NCI-H1417 (cell line): Measurements from ENCODE around the gene B3GNT3.

Experiments
- DNase-seq, 3 experiments: peaks; one replicate each; lab custom pipeline; 2025; lab: John Stamatoyannopoulos, UW

B3GNT3 gene

DNA sequence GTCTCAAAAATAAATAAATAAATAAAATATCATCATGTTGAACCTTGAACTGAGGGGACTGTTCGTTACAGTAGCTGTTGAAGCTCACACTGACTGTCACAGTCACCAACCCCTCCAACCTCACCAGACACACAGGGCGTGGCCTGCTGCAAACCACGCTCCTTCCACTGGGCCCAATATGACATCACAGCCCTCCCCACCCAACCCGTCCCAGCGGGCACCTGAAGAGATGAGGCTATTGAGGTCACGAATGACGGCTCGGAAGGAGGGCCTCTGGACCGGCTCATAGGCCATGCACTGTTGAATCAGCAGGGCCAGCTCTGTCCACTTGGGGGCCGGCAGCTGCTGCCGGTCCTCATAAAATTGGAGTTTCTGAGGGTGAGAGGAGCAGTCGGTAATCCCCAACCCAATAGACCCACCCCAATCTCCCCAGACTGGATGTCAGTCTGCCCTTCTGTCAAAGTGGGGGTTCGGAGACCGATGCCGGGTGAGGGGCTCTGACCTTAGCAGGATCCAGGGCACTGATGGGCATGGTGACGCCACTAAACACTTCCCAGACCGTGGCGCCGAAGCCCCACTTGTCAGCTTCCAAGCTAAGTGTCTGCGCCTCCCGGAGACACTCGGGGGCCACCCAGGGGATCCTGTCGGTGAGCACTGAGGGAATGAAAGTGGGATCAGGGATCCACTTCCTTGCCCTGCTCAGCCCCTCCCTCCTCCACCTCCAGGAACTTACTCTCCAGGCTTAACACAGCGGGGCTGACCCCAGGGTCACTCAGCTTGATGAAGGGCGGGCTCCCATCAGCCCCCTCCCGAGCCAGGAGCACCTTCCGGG, 39.6 kb downstream of the B3GNT3 start:
- DNase-seq, result no peak

DNA sequence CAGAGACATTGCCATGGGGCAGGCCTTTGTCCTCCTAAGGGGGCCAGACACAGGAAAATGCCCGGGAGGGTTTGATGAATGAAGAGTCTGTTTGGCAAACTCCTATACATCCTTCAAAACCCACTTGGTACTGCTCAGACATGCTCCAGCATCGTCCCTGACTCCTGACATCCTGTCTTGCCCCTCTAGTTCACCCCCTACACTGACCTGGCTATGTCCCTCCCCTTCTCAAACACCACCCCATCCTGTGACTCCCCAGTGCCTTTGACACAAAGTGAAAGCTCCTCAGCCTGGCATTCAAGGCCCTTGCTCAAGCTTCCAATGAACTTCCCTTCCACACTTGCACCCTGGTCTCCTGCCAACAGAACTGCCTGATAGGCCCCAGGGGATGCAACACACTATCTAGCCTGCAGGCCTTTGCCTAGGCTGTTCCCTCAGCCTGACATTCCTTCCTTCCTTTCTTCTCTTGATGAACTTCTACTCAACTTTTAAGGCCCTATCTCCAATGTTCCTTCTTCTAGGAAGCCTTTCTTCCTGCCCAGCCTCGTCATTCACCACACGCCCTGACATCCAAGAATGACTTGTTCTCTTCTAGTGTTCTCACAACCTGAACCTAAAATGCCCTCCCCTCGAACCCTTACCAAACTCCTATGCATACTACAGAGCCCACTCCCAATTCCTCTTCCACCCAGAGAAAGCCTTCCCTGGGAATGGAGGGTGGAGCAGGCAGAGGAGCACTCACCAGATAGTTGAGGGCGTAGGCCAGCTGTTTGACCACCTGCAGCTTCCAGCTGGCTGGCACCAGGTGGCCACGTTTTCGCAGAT, 40.5 kb downstream of the B3GNT3 start:
- no peak for DNase-seq

DNA sequence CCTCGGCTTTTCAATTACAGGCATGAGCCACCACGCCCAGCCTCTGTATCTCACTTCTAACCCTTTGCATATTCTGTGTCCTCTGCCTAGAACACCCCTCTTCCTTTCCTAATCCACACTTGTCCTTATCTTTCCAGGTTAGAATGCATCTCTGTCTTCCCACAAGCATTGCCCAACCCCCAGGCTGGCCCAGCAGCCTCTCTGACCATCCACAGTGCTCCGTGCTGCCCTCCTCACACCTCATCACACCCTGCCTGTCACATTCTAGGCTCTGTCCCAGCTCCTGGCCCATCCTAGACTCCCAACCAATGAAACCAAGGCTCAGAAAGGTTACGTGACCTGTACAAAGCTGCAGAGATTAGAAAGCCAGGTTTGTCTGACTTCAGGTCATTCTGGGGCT, 41.6 kb downstream of the B3GNT3 start:
- DNase-seq, result no peak

DNA sequence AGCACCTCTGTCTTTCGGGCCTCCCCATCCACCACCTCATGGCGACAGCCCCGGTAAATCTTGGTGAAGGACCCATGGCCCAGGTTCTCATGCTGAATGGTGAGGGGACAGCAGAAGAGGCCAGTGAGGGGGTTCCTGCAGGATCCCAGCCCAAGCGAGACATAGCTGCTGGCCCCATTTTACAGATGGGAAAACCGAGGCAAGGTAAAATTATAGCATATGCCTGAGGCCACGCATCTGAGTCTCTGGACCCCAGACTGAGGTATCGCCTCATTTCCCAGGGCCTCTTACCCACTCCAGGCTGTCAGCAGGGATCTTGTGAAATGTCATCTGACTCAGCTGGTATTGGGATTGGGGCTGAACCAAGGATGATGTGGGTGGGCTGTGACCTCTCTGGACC, 43.0 kb downstream of the B3GNT3 start:
- DNase-seq, result no peak

DNA sequence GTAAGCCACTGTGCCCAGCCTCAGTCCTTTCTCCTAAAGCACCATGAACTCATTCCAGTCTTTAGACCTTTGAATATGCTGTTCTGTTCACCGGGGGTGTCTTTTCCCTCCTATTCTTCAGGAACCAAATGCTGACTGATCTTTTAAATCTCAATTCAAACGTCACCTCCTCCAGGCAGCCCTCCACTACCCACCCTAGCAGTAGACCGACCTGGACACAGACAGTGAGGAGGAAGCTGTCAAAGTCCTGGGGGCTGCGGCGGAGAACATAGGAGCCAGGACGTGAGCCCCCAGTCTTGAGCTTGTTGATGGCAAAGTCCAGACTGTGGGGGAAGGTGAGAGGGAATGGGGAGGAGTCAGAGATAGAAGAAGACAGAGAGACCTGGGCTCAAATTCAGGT, 45.1 kb downstream of the B3GNT3 start:
- DNase-seq, result no peak

DNA sequence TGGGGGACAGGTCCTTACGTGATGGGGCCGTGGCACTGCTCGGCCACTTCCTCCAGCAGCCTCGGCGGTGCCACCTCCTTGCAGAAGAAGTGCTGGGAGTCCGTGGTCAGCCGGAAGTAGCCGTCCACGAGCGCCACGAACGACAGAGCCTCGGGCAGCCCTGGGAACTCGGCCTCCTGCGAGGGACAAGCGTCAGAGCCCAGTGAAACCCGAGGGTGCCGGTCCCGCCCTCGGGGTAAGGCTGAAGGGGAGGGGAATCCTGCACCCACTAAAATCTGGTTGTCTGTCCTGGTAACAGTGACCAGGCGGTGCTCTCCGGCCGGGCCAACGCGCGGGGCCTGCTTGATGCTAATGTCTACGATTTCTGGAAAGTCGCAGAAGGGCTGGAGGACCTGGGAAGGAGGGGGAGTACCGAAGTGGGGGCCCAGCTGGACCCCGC, 46.5 kb downstream of the B3GNT3 start:
- DNase-seq, result no peak

DNA sequence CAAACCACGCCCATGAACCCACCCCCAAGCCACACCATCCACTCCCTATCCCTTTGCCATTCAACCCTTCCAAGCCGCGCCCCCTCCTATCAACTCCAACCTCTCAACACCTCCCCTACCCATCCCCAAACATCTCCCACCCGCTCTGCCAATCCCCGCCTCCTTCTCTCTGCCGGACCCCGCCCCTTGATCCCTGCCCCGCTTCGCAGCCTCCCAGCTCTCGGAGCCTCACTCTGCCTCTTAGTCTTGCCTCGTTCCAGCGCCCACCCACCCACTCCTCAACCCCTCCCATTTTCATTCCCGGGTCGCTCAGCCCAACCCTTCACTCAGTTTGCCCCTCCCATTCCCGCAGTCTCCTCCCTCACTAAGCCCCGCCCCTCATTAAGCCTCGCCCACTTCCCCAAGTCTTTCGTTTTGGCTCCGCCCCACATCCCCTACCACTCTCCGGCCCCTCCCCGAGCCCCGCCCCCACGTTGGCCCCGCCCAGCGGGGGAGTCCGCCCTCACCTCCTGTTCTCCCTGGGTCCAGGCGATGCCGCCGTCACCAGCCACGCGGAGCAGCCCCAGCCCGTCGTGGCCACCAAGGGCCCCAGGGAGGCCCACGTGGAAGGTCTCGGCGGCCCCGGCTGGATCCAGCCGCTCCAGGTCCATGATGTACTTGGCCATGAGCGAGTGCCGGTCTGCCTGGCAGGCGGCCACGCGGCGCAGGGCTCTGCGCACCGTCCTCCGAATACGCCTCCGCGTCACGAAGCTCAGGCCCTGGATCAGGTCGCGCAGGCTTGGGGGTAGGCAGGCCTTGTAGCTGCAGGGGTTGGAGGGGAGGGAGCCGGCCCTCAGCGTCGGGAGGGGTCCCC, 47.1 kb downstream of the B3GNT3 start:
- DNase-seq, result peak; percentile 68 to 92 (median 80)

DNA sequence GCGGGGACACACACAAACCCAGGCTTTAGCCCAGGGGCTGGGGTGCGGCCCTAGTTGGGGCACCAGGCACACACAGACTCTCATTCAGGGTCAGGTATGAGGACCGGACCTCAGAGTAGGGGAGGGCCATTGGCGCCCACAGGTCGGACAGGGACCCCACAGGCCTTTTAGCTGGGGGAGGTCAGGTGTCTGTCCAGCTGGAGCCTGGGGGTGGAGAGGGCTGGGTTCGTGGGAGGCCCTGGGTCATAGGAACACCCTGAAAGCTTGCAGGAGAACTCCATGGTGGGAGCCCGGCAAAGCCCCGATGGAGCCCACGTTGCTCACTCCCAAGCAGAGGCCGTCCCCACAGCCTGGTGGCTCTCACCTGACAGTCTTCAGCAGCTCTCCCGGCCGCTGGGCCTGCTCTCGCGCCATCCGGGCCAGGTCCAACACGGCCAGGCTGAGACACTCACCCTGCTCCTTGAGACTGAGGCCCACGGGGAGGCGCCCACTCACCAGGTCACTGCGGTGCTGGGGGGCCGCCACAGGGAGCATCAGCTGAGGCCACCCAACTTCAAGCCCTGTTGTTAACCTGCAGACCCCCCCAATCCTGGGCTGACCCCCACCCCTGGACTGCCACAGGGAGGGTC, 47.8 kb downstream of the B3GNT3 start:
- DNase-seq, result no peak

DNA sequence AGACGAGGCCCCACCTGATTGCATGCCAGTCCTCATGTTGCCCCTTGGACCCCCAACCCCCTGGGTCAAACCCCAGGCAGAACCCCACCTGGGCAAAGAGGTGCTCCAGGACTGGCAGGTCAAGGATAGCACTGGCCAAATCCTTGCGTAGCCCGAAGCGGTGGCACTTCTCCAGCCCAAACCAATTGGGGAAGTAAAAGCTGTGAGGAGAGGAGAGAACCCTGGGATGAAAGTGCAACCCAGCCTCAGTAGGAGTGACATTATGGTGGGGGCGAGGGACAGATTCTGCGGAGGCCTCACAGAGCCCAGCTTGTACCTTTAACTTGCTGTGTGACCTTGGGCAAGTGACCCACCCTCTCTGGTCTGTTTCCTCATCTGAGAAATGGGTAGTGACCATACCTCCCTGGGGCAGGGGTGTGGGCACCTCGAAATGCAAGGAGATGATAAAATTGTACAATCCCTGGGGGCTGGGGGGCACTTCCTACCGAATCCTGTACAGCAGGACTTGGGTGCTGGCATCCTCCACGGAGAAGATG, 48.4 kb downstream of the B3GNT3 start:
- DNase-seq, result no peak

DNA sequence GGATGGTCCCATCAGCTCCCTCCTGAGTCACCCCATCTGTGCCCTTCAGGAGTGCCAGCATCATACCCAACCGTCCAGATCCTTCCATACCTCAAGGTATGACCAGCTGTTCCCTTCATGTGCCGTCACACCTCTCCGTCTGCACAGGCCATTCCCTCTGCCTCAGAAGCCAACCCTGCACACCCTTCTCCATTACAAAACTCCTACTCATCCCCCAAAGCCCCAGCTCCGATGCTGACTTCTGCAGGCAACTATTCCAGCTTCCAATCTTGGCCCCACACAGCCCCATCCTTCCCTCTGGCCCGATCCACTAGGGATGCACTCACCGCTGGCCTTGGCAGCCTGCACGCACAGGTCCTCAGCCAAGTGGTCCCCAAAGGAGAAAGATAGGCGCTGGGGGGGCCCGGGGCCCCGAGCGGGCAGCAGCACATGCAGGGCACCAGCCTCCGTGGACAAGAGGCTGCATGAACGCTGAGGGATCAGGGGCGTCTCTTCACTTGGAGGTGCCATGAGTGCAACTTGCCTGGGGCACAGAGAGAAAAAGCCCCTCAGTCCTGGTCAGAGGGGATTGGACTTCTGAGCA, 49.1 kb downstream of the B3GNT3 start:
- DNase-seq, result no peak

DNA sequence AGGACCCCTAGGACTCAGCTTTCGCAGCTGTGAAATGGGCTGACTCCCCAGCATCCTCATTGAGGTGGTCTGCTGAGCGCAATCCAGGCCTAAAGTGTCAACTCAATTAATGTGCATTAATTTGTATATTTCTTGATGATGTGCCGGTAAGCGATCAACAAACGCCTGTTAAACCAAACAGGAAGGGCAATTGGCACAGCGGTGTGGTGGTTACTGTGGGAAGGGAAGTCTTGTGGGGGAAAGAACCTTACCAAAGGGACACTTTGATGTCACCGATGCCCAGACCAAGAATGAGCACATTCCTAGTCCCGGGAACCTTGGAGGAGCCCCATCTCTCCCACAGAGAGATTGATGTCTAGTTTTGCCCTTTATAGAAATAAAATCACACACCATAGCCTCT, 51.2 kb downstream of the B3GNT3 start:
- no peak for DNase-seq

DNA sequence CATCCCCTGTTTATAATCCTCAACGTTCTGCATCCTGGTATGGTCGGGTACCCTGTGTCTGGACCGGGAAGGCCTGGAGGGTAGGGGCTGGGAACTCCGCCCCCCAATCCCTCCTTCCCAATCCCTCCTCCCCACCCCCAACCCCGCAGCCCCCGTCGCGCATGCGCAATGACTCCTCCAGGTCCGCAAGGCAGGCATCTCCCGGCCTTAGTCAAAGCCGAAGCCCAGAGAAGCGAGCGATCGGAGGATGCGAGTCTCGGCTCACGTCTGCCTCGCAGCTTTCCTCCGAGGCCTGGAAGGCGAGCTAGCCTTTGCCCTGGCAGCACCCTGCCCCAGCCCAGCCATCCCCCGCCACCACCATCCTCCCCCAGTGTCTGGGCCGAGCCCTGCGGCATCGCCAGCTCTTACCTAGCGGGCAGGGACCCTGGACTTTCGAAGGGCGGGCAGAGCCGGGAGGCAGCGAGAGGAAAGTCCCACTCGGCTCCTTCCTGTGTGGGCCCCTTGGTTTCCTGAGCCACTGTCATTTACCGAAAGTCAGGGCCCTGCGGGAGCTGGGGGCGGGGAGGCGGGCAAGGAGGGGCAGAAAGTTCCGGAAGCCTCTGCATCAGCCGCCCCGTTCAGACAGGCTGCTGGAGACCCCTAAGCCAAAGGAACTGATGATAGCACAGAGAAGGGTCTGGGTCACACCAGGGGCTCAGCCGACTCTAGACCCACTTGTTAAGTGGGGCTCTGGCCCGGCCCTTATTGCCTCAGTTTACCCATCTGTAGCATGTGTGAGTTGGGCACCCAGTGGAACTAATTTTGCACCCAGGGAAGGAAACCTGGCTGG, 52.8 kb downstream of the B3GNT3 start, which contains the start of gene JAK3:
Gene JAK3 (minus strand): TSS at position 445 of the 829 bp plus-strand sequence. CDS start 3,565 bp downstream, outside the sequence.
- DNase-seq, result peak in 1 of 3 experiments; percentile 10

DNA sequence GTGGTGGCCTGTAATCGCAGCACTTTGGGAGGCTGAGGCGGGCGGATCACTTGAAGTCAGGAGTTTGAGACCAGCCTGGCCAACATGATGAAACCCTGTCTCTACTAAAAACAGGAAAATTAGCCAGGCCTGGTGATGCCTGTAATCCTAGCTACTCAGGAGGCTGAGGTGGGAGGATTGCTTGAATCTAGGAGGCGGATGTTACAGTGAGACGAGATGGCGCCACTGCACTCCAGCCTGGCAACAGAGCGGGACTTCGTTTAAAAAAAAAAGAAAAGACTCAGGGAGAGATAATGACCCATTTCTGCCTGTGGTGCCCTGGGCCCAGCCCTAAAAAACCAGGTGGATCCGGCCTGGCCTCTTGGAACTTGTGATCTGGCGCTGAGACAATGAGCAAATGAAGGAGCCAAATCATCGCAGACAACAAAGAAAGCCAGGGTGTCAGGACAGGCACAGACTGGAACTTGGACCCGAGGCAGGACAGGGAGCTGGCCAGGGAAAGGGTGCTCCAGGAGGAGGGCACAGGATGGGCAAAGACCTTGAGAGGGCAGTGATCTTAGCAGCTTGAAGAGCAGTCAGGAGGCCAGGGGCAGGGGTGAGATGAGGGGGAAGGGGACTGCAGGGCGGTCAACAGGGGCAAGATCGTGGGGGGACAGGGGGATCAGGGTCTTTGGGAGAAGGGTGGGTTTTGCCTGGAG, 53.8 kb downstream of the B3GNT3 start:
- no peak for DNase-seq

DNA sequence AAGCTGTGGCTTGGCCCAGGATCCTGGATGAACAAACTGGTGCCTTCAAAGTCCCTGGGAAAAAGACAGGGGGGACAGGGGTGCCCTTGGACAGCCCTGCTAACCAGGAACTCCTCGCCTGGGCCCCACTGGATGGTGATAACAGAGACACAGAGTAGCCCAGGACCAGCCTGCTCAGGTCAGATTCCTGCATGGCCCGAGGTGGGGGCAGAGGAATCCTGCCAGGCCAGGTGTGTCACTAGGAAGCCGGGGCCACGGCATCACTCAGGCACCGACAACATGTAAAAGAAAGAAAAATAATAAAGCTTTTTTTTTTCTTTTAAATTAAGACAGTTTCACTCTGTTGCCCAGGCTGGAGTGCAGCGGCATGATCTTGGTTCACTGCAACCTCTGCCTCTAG, 59.1 kb downstream of the B3GNT3 start:
- DNase-seq, result no peak

DNA sequence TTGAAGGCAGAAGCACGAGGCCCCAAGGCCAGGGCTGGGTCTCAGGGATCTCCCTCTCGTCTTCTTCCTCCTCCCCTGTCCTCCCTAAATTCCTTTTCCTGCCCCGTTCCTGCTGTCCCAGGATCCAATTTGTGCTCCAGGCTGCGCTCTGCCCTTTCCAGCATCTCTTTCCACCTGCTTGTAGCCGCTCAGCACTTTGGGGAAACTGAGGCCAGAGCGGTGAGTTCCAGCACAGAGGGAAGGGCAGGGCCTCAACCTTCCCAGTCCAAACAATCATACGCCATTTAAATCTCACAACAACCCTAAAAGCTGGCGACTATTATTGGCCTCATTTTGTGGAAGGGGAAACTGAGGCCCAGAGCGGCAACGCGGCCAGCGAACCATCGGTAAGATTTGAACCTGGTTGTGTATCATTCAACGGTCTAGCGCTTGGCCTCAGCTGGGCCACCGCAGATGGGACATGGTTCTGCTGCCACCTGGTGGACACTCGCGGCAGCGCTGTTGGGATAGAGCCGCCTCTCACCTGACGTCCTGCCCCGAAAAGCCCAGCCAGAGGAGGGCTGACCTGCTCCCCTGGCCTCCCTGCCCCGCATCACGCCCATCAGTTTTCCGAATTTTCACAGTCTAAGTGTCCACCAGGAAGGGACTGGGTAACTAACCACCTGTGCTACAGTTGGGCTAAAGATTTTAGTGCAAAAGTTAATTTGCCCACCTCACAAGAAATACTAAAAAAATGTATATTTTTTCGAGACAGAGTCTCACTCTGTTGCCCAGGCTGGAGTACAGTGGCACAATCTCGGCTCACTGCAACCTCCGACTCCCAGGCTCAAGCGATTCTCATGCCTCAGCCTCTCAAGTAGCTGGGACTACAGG, 60.6 kb downstream of the B3GNT3 start:
- DNase-seq, result peak; percentile 54 to 79 (median 60)

DNA sequence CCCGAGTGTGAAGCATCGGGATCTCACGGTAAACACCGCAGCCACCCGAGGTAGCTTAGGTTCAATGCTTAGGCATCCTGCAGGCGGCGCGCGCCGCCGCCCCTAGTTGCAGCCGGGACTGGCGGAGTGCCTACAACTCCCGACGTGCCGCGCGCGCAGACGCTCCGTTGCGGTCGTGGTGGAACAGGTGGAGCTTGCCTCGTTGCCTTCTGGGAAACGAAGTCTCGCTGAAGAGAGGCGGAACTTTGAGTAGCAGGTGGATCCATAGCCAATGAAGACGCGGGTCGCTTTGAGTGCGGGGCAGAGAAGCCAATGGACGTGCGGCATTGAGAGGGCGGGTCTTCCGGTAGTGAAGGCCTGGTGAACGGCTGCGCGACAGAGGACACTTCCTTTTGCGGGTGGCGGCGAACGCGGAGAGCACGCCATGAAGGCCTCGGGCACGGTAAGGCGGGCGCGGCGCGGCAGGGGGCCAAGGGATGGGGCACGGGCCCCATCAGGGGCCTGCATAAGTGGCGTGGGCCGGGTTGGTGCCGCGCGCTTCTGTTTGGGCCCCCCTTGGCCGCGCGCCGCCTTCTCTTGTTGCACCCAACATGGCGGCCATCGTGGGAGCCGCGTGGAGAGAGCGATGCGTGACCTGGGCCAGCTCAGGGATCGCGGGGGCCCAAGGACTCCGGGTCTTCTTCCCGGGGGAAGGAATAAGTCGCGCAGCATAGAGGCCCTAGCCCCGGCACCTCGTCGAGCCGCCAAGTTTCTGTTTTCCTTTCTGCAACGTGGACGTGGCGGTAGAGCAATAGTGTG, 64.8 kb downstream of the B3GNT3 start, which contains the start of gene RPL18A:
Gene RPL18A (plus strand): TSS at position 378 of the 798 bp plus-strand sequence. CDS start 47 bp downstream, at position 425.
- peak; percentile 97 to 100 (median 98) for DNase-seq

DNA sequence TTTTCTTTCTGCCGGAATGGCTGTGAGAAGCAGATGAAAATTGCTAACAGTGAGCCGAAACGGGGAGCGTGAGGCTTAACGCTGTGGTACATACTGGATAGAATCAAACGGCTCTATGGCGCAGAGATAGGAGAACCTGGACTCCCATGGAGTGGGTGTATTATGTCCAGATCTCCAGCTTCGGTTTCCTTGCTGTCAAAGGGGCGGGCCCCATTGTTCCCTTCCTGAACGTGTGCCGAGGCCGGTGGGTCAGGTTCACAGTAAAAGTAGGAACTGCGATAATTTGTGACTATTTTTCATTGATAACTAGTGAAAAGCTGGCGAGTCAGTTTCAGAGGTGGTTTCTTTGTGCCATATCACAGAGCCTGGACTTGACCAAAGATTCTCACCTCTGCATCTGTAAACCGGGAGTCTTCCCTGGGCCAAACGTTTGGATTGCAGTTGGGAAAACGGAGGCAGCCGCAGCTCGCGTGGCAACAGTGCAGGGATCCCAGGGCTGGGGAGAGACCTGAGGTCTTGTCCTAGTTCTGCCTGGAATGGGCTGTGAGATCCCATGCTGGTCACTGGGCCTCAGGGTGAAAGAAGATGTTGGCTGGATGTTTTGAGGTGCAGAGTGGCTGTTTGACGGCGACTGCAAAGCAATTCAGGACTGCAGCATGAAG, 65.5 kb downstream of the B3GNT3 start:
- DNase-seq, result peak in 1 of 3 experiments; percentile 40
